Right lobe of liver (tissue), 6 donors: Measurements from ENCODE around the gene CDC73. TPM values are rescaled to one million over a fixed set of nuclear protein-coding genes. Genes with fewer than 3 reads are reported as not detected.
"Not testable (repeated sequence)": the region's sequence is repeated elsewhere in the genome, so short reads cannot be mapped to it uniquely, and the experiment has no call there.

ENCODE experiments used
- ATAC-seq, 4 donors: fragments of 200-7000 bp; cut with Tn5 transposase; one replicate each; pipeline ENCODE4 v1.9.1; 2020; ENCODE audit warnings: mild to moderate bottlenecking in 4 of 4, moderate library complexity in 4 of 4
- DNase-seq, 3 donors: peaks; one replicate each; pipeline ENCODE4 v3.0.0-alpha.2; 2020
- H3K27ac ChIP-seq, 3 donors: fragments of 200-600 bp; one replicate each; pipeline ENCODE4 v1.8.0; 2022
- H3K27me3 ChIP-seq, 2 donors: fragments of 200-600 bp; one replicate each; pipeline ENCODE4 v1.8.0; 2022
- H3K36me3 ChIP-seq, 4 donors: fragments of 200-600 bp; sonication (generic) in 1 of 4; one replicate each; pipeline versions ENCODE4 v1.5.1 to v1.8.0; 2017 to 2022; ENCODE audit warnings: control low read depth in 1 of 4
- H3K4me1 ChIP-seq, 4 donors: fragments of 200-600 bp; sonication (generic) in 1 of 4; one replicate each; pipeline versions ENCODE4 v1.5.1 to v1.8.0; 2017 to 2022; ENCODE audit warnings: control low read depth in 1 of 4
- H3K4me3 ChIP-seq, 3 donors: fragments of 200-600 bp; one replicate each; pipeline ENCODE4 v1.8.0; 2022
- H3K9me3 ChIP-seq, 4 donors: fragments of 200-600 bp; sonication (generic) in 1 of 4; one replicate each; pipeline versions ENCODE4 v1.5.1 to v1.8.0; 2017 to 2022; ENCODE audit warnings: control low read depth in 1 of 4
- POLR2A ChIP-seq: fragments of 450-650 bp; IDR thresholded peaks from one replicate; pipeline ENCODE4 v1.6.1; 2017; ENCODE audit warnings: antibody characterized with exemption, mild to moderate bottlenecking
- WGBS: methylation state at CpG from one replicate; pipeline ENCODE4 v1.1.6; 2018; ENCODE audit warnings: low coverage, low lambda C conversion rate; ENCODE audit not compliant: insufficient coverage; ENCODE audit errors: missing lambda C conversion rate; 5-methylcytosine and 5-hydroxymethylcytosine counted together
- intact Hi-C, 2 donors: fragments of 100-400 bp; cut with DNase I; formaldehyde crosslinking; loops; one replicate each; pipeline versions ENCODE4 v1.11.2 to v1.14.1; 2022
- total RNA-seq, 6 experiments: library from RNA; depleted of rRNA in 2 of 6; stranded (reverse); fragments of >200 nt in 2 of 6; fragmentation: NEBNext Ultra II Directional in 3 of 6; extraction: Animal tissue kit (Norgen Biotek cat#: 25700) in 3 of 6; gene quantifications; one replicate each; pipeline versions ENCODE4 v1.1.0 to v1.2.4, GENCODE V29; 2016 to 2023
- TF ChIP-seq, protein P1 (sequence below), 4 donors: fragments of 200-600 bp in 3 of 4; fragments of 450-650 bp in 1 of 4; IDR thresholded peaks; one replicate each; pipeline versions ENCODE4 v1.5.1 to v1.8.0; 2016 to 2022; ENCODE audit warnings: antibody characterized with exemption in 4 of 4, mild to moderate bottlenecking in 2 of 4
- donor health status: DM: no; HTN: yes; CAD: no.
- donor health status: DM: no; HTN: no; CAD: no.
- donor health status: DM: no; HTN: no; CAD: no.
- donor health status: DM: no; HTN: yes; CAD: no.
- donor health status: DM: no; HTN: yes; CAD: no.

The CDC73 gene
- total RNA-seq, 6 experiments from 2014 or later: 11.1 to 23.8 (median 18.3) TPM

DNA sequence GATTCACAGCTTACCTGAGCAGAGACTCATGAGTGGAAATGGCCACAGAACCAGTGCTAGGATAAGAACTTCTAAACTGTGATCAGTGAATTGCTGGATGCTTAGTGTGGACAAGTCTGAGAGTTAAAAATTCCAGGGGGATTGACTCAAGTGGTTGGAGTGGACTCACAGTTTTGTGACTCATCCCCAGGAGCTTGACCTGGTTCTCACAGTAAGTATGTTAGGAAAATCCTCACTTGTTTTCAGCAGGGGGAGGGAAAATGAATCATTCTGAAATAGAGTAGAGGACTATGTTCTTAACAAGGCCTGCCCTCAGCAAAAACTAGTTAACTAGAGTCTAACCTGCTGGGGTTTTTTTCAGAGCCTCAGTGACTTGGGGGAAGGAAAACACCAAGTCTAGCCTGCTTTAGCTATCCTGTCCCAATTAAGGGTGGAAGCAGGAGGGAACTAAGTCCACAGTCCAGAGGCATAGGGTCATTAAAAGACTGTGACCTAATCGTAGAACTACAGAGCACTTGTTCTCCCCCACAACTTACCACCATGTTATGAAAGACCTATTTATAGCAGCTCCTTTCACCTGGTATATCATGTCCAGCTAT lies 6.1 kb upstream of the CDC73 start:
- TF ChIP-seq, protein P1, sequence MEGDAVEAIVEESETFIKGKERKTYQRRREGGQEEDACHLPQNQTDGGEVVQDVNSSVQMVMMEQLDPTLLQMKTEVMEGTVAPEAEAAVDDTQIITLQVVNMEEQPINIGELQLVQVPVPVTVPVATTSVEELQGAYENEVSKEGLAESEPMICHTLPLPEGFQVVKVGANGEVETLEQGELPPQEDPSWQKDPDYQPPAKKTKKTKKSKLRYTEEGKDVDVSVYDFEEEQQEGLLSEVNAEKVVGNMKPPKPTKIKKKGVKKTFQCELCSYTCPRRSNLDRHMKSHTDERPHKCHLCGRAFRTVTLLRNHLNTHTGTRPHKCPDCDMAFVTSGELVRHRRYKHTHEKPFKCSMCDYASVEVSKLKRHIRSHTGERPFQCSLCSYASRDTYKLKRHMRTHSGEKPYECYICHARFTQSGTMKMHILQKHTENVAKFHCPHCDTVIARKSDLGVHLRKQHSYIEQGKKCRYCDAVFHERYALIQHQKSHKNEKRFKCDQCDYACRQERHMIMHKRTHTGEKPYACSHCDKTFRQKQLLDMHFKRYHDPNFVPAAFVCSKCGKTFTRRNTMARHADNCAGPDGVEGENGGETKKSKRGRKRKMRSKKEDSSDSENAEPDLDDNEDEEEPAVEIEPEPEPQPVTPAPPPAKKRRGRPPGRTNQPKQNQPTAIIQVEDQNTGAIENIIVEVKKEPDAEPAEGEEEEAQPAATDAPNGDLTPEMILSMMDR (IDR thresholded peaks at IDR 0.05): no peak
- no peak for TF ChIP-seq POLR2A
- Histone ChIP-seq H3K9me3 (no peaks in the 10 kb centered on the region), H3K27me3 (no peaks in the 10 kb centered on the region), H3K4me1 (peaks cover 0 to 45% (median 11%) of the 10 kb centered on the region in 4 donors), H3K36me3 (no peaks in the 10 kb centered on the region), H3K4me3 (no peak overlapping the region), H3K27ac (peak overlapping the region in 1 of 3 donors; percentile 87)
- whole genome bisulfite sequencing: no CpG with 5 or more reads among the region's 1 CpG
- ATAC-seq (peak; percentile 67 to 75 (median 72)), DNase-seq (peak in 1 of 3 donors; percentile 51)
- intact Hi-C loops: no loop called here

- H3K9me3 ChIP-seq, H3K27ac ChIP-seq, H3K4me3 ChIP-seq, H3K36me3 ChIP-seq, intact Hi-C loops, H3K27me3 ChIP-seq, ATAC-seq, DNase-seq: not testable (repeated sequence)
- H3K4me1 ChIP-seq: peaks cover 0 to 41% (median 6%) of the 10 kb centered on the region in 4 donors
- 93% methylated on average over 3 of the region's 6 CpGs for WGBS
These were observed 4.7 kb upstream of the CDC73 start for GRCh38 chr1:193117167-193117566.

DNA sequence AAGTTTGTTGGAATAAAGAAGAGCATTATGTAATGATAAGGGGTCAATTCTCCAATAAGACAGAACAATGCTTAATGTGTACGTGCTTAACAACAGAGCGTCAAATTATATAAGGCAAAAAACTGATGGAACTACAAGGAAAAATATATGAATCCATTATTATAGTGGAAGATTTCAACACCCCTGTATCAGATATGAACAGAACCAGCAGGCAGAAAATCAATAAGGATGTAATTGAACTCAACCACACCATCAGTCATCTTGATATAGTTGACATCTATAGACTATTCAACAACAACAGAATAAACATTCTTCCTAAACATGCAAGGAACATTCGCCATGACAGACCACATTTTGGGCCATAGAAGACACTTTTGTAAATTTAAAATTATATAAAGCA lies 3.6 kb upstream of the CDC73 start:
- Histone ChIP-seq H3K4me3 (no peak overlapping the region), H3K4me1 (peaks cover 0 to 40% (median 9%) of the 10 kb centered on the region in 4 donors), H3K36me3 (no peaks in the 10 kb centered on the region), H3K27ac (no peak overlapping the region), H3K27me3 (no peaks in the 10 kb centered on the region), H3K9me3 (no peaks in the 10 kb centered on the region)
- WGBS: 91% methylated on average over 3 of the region's 3 CpGs
- no peak for DNase-seq
- ATAC-seq: no peak
- intact Hi-C loops: no loop called here
- no peak for TF ChIP-seq POLR2A
- TF ChIP-seq, protein P1 (IDR thresholded peaks at IDR 0.05): no peak

DNA sequence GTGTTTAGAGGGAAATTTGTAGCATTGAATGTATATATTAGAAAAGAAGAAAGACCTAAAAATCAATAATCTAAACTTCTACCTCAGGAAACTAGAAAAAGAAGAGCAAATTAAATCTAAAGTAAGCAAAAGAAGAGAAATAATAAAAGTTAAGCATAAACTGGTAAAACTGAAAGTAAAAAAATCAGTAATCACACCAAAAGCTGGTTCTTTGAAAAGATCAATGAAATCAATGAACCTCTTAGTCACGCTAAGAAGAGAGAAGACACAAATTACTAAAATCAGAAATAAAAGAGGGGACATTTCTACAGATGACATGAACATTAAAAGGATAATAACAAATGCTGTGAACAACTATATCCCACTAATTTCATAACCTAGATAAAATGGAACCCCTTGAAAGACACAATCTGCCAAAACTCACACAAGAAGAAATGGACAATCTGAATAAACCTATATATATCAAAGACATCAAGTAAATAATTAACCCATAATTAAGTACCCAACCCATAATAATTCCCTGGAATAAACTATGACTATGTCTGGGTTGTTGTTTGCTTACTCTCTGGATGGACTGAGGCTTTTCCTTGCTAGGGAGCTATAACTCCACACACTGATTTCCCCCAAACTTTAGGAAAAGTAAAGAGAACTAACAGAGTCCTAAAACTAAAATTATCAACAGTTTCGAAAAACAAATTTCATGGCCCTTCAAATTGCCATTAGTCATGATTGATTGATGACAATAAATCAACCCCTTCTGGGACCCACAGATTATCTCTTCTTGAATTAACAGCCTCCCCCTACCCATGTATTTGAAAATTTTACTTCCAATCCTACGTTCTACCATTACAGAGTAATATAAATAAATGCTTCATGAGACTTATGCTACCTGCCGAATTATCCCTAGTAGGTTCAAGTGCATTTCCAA lies 2.8 kb upstream of the CDC73 start:
- ATAC-seq: no peak
- intact Hi-C loops: no loop called here
- DNase-seq: no peak
- Histone ChIP-seq H3K36me3 (no peaks in the 10 kb centered on the region), H3K9me3 (no peaks in the 10 kb centered on the region), H3K4me1 (peaks cover 0 to 40% (median 6%) of the 10 kb centered on the region in 4 donors), H3K27ac (no peak overlapping the region), H3K27me3 (no peaks in the 10 kb centered on the region), H3K4me3 (no peak overlapping the region)
- no peak for TF ChIP-seq POLR2A
- TF ChIP-seq, protein P1 (IDR thresholded peaks at IDR 0.05): no peak
- 58% methylated on average over 4 of the region's 4 CpGs for WGBS
